OCI-LY3 (cell line): ENCODE measurements around the gene PLEK.

ENCODE experiments used
- H2AFZ ChIP-seq: fragments of 200-600, 300-600 bp; shearing (Covaris generic); 2 replicates; pipeline ENCODE4 v1.6.0; 2014; ENCODE audit warnings: antibody characterized with exemption, low read depth, low read length
- H3K27ac ChIP-seq: fragments of 200-600, 300-600 bp; sonication (generic); 2 replicates; pipeline ENCODE4 v1.5.1; 2014; ENCODE audit warnings: mild to moderate bottlenecking, low read length, moderate library complexity, mixed read lengths
- H3K27me3 ChIP-seq: fragments of 200-600, 300-600 bp; sonication (generic); 2 replicates; pipeline ENCODE4 v1.6.1; 2014; ENCODE audit warnings: low read depth, low read length, mixed read lengths
- H3K36me3 ChIP-seq: fragments of 200-600, 300-600 bp; sonication (generic); replicated peaks from 2 replicates; pipeline ENCODE3; 2014; ENCODE audit warnings: low read depth, low read length, mixed read lengths
- H3K4me1 ChIP-seq: fragments of 300-600, 200-600 bp; sonication (generic); 2 replicates; pipeline ENCODE4 v1.6.1; 2014; ENCODE audit warnings: low read length, mixed read lengths
- H3K4me2 ChIP-seq: fragments of 200-600, 300-600 bp; sonication (generic); 2 replicates; pipeline ENCODE4 v1.6.1; 2014; ENCODE audit warnings: low read length, mixed read lengths
- H3K4me3 ChIP-seq: fragments of 300-600, 200-600 bp; sonication (generic); 2 replicates; pipeline ENCODE4 v1.5.1; 2014; ENCODE audit warnings: antibody characterized with exemption, mild to moderate bottlenecking, low read length, moderate library complexity
- H3K79me2 ChIP-seq: fragments of 300-600, 200-600 bp; shearing (Covaris generic); 2 replicates; pipeline ENCODE4 v1.6.1; 2014; ENCODE audit warnings: mild to moderate bottlenecking, low read length, mixed read lengths
- H3K9ac ChIP-seq: fragments of 300-600, 200-600 bp; shearing (Covaris generic); 2 replicates; pipeline ENCODE4 v1.6.0; 2014; ENCODE audit warnings: mild to moderate bottlenecking, low read length, moderate library complexity
- H3K9me3 ChIP-seq: fragments of 200-600, 300-600 bp; shearing (Covaris generic); 2 replicates; pipeline ENCODE4 v1.6.1; 2014; ENCODE audit warnings: low read length, mixed read lengths; ENCODE audit not compliant: insufficient read depth
- H4K20me1 ChIP-seq: fragments of 200-600, 300-600 bp; sonication (generic); 2 replicates; pipeline ENCODE4 v1.6.1; 2016; ENCODE audit warnings: low read length, mixed read lengths; ENCODE audit not compliant: insufficient read depth
- CTCF ChIP-seq: fragments of 200-600, 300-600 bp; sonication (generic); IDR thresholded peaks from 2 replicates; pipeline ENCODE4 v1.5.1; 2014; ENCODE audit warnings: antibody characterized with exemption, low read length, low read depth
- EZH2phosphoT487 ChIP-seq: fragments of 200-600 bp; shearing (Covaris generic); IDR thresholded peaks from 2 replicates; pipeline ENCODE4 v1.6.1; 2018; ENCODE audit warnings: antibody characterized with exemption, mixed run types, low read depth

The PLEK gene

GRCh38 chr2:68426848-68427579, 61.9 kb downstream of the PLEK start:
- Histone ChIP-seq H4K20me1 (no peaks in the 10 kb centered on the region), H3K9ac (peak overlapping the region; percentile 60), H2AFZ (peak overlapping the region; percentile 79), H3K27ac (peak overlapping the region; percentile 91), H3K4me1 (peaks cover 63% of the 10 kb centered on the region), H3K27me3 (no peaks in the 10 kb centered on the region), H3K4me2 (peak overlapping the region; percentile 80), H3K9me3 (no peaks in the 10 kb centered on the region), H3K4me3 (peak overlapping the region; percentile 65), H3K36me3 (no peaks in the 10 kb centered on the region), H3K79me2 (no peaks in the 10 kb centered on the region)
- TF ChIP-seq CTCF (no peak), EZH2phosphoT487 (no peak)

DNA sequence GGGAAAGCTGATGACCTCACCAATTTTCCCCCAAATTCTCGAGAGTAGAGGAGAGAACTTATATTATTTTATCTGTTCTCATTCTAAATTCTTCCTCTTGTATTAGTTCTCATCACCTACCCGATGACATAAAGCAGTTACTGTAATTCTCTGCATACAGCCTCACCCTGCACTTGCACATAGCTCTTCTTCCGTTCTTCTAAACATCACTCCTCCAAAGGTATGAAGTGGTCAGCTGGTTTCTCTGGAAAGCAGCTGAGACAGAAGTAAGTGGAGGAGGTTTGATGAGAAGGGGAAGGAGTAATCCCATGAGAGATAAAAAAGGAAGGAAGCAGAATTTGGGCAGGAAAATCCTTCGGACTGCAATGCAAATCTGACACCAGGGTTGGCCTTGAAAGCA, 63.0 kb downstream of the PLEK start:
- Histone ChIP-seq H3K9me3 (no peaks in the 10 kb centered on the region), H3K27ac (peak overlapping the region; percentile 91; the same call in 1 of the 2 replicates), H3K9ac (peak overlapping the region; percentile 60; the same call in 1 of the 2 replicates), H4K20me1 (no peaks in the 10 kb centered on the region), H3K27me3 (no peaks in the 10 kb centered on the region), H3K4me3 (peak overlapping the region; percentile 65; the same call in 1 of the 2 replicates), H2AFZ (peak overlapping the region; percentile 79), H3K4me1 (peaks cover 57% of the 10 kb centered on the region), H3K4me2 (peak overlapping the region; percentile 80), H3K79me2 (no peaks in the 10 kb centered on the region), H3K36me3 (no peaks in the 10 kb centered on the region)
- TF ChIP-seq EZH2phosphoT487 (no peak), CTCF (no peak)

DNA sequence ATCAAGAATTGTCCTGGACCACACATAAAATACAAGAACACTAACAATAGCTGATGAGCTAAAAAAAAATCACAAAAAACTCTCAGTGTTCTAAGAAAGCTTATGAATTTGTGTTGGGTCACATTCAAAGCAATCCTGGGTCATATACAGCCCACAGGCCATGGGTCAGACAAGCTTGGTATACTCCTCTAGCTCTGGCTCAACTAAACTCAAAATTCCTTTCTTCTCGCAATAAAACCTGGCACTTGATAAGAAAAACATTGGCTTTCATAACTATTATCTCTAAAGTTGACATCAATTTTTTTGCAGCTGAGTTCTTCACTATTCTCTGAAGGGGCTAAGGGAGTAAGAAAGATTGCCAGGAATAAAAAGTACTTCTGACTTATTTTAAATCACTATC, 63.7 kb downstream of the PLEK start:
- no peak overlapping the region for H3K4me3 ChIP-seq
- no peak overlapping the region for H3K27ac ChIP-seq
- peaks cover 51% of the 10 kb centered on the region for H3K4me1 ChIP-seq
- H4K20me1 ChIP-seq, result no peaks in the 10 kb centered on the region
- H3K9ac ChIP-seq, result no peak overlapping the region
- H2AFZ ChIP-seq, result no peak overlapping the region
- TF ChIP-seq CTCF (no peak), EZH2phosphoT487 (no peak)
- H3K9me3 ChIP-seq, result no peaks in the 10 kb centered on the region
- H3K79me2 ChIP-seq, result no peaks in the 10 kb centered on the region
- H3K36me3 ChIP-seq, result no peaks in the 10 kb centered on the region
- no peaks in the 10 kb centered on the region for H3K27me3 ChIP-seq
- no peak overlapping the region for H3K4me2 ChIP-seq

GRCh38 chr2:68429311-68429826, 64.3 kb downstream of the PLEK start:
- Histone ChIP-seq H3K4me3 (no peak overlapping the region), H3K9me3 (no peaks in the 10 kb centered on the region), H4K20me1 (no peaks in the 10 kb centered on the region), H3K79me2 (no peaks in the 10 kb centered on the region), H3K4me2 (no peak overlapping the region), H2AFZ (no peak overlapping the region), H3K36me3 (no peaks in the 10 kb centered on the region), H3K9ac (no peak overlapping the region), H3K4me1 (peaks cover 45% of the 10 kb centered on the region), H3K27ac (no peak overlapping the region), H3K27me3 (no peaks in the 10 kb centered on the region)
- TF ChIP-seq EZH2phosphoT487 (no peak), CTCF (no peak)
